CD14-positive monocyte (primary cell): ENCODE data around the gene TTC3. TPM values are rescaled to one million over a fixed set of nuclear protein-coding genes. Genes with fewer than 3 reads are reported as not detected.
A peak's percentile ranks its signal among the peaks of the same experiment; 100 is the strongest.

Experiments
- DNase-seq, 3 donors: peaks; one replicate each; pipeline ENCODE4 v3.0.0-alpha.2; 2011 to 2022
- H2AFZ ChIP-seq: 2 replicates; pipeline ENCODE4 v1.6.0; 2012; ENCODE audit warnings: mild to moderate bottlenecking, low read depth, low read length, inconsistent platforms; ENCODE audit not compliant: insufficient read depth, poor library complexity, severe bottlenecking
- H3K27ac ChIP-seq, 2 donors: 1 replicate in 1 of 2; 2 replicates in 1 of 2; pipeline ENCODE4 v1.5.1; 2012 to 2013; ENCODE audit warnings: low read length in 2 of 2, control low read depth in 1 of 2, inconsistent platforms in 1 of 2, low read depth in 1 of 2, mild to moderate bottlenecking in 1 of 2
- H3K27me3 ChIP-seq, 2 donors: one replicate each; pipeline versions ENCODE4 v1.6.0 to v1.6.1; 2011 to 2013; ENCODE audit warnings: low read length in 2 of 2; ENCODE audit not compliant: control insufficient read depth in 2 of 2, insufficient read depth in 2 of 2
- H3K36me3 ChIP-seq, 2 donors: replicated peaks in 1 of 2; 1 replicate in 1 of 2; 2 replicates in 1 of 2; pipeline versions ENCODE4 v1.5.1 to v1.6.1; 2012 to 2013; ENCODE audit warnings: low read length in 2 of 2, control low read depth in 1 of 2, inconsistent platforms in 1 of 2, mild to moderate bottlenecking in 1 of 2; ENCODE audit not compliant: insufficient read depth in 2 of 2, control insufficient read depth in 1 of 2
- H3K4me1 ChIP-seq, 2 donors: 1 replicate in 1 of 2; 2 replicates in 1 of 2; pipeline versions ENCODE4 v1.5.1 to v1.6.1; 2012 to 2013; ENCODE audit warnings: low read length in 2 of 2, control low read depth in 1 of 2, inconsistent platforms in 1 of 2, mild to moderate bottlenecking in 1 of 2, moderate library complexity in 1 of 2; ENCODE audit not compliant: insufficient read depth in 2 of 2, control insufficient read depth in 1 of 2
- H3K4me2 ChIP-seq: replicated peaks from 2 replicates; pipeline ENCODE3; 2012; ENCODE audit warnings: low read length, moderate library complexity, mild to moderate bottlenecking; ENCODE audit not compliant: poor library complexity, severe bottlenecking; ENCODE audit errors: extremely low read depth
- H3K4me3 ChIP-seq, 3 experiments: fragments of 200-600 bp in 1 of 3; sonication (generic) in 1 of 3; replicated peaks in 1 of 3; 1 replicate in 2 of 3; 2 replicates in 1 of 3; pipeline ENCODE4 v1.5.1; 2011 to 2013; ENCODE audit warnings: low read length in 3 of 3, mild to moderate bottlenecking in 3 of 3, control low read depth in 2 of 3, low read depth in 2 of 3, inconsistent platforms in 1 of 3, moderate library complexity in 1 of 3
- H3K79me2 ChIP-seq: 2 replicates; pipeline ENCODE4 v1.6.0; 2012; ENCODE audit warnings: mild to moderate bottlenecking, control low read depth, inconsistent platforms, low read length, moderate library complexity; ENCODE audit not compliant: insufficient read depth
- H3K9ac ChIP-seq: 2 replicates; pipeline ENCODE4 v1.6.0; 2017; ENCODE audit warnings: low read length, mild to moderate bottlenecking; ENCODE audit not compliant: insufficient read depth, poor library complexity, severe bottlenecking
- H3K9me3 ChIP-seq, 2 donors: replicated peaks in 1 of 2; 1 replicate in 1 of 2; 2 replicates in 1 of 2; pipeline versions ENCODE4 v1.5.1 to v1.6.1; 2012 to 2013; ENCODE audit warnings: low read length in 2 of 2, control low read depth in 1 of 2; ENCODE audit not compliant: control insufficient read depth in 1 of 2, insufficient read depth in 1 of 2
- H4K20me1 ChIP-seq: 2 replicates; pipeline ENCODE4 v1.6.0; 2012; ENCODE audit warnings: mild to moderate bottlenecking, low read length, control low read depth, moderate library complexity; ENCODE audit not compliant: insufficient read depth
- H3K27ac Mint-ChIP-seq, 7 donors: one replicate each; pipeline ENCODE4 v1.8.0; 2020; ENCODE audit warnings: mild to moderate bottlenecking in 7 of 7, mixed read lengths in 7 of 7, moderate library complexity in 6 of 7, inconsistent platforms in 2 of 7
- H3K27me3 Mint-ChIP-seq, 3 donors: one replicate each; pipeline ENCODE4 v1.8.0; 2021 to 2022; ENCODE audit warnings: low read depth in 3 of 3, mild to moderate bottlenecking in 3 of 3, mixed read lengths in 3 of 3, moderate library complexity in 3 of 3, inconsistent platforms in 1 of 3
- H3K36me3 Mint-ChIP-seq, 2 donors: one replicate each; pipeline ENCODE4 v1.8.0; 2020; ENCODE audit warnings: mixed read lengths in 2 of 2, inconsistent platforms in 1 of 2, mild to moderate bottlenecking in 1 of 2
- H3K4me1 Mint-ChIP-seq: one replicate; pipeline ENCODE4 v1.8.0; 2020; ENCODE audit warnings: mild to moderate bottlenecking, mixed read lengths
- H3K4me3 Mint-ChIP-seq, 2 donors: one replicate each; pipeline ENCODE4 v1.8.0; 2020; ENCODE audit warnings: mild to moderate bottlenecking in 2 of 2, mixed read lengths in 2 of 2, moderate library complexity in 1 of 2
- H3K9me3 Mint-ChIP-seq, 7 donors: one replicate each; pipeline ENCODE4 v1.8.0; 2020 to 2022; ENCODE audit warnings: mixed read lengths in 7 of 7, mild to moderate bottlenecking in 6 of 7, moderate library complexity in 6 of 7, inconsistent platforms in 2 of 7
- WGBS: methylation state at CpG from one replicate; pipeline ENCODE4 v1.1.5; 2013; ENCODE audit warnings: missing lambda C conversion rate; ENCODE audit not compliant: insufficient coverage; 5-methylcytosine and 5-hydroxymethylcytosine counted together
- intact Hi-C, 2 donors: fragments of 100-400 bp; cut with micrococcal nuclease; formaldehyde crosslinking; loops; one replicate each; pipeline versions ENCODE4 v1.15.0 to v1.15.1; 2023
- polyA plus RNA-seq, 3 donors: library from polyadenylated mRNA; depleted of rRNA in 1 of 3; unstranded in 2 of 3; stranded (reverse) in 1 of 3; fragments of 300-500 nt in 2 of 3; fragments of >200 nt in 1 of 3; fragmentation: Illumina TruSeq in 2 of 3; gene quantifications; 1 replicate in 2 of 3; 2 replicates in 1 of 3; pipeline ENCODE4 v1.2.3, GENCODE V29; 2012 to 2021
- TF ChIP-seq, protein P1 (sequence below): fragments of 200-600 bp; IDR thresholded peaks from one replicate; pipeline ENCODE4 v1.8.0; 2022; ENCODE audit warnings: antibody characterized with exemption, mild to moderate bottlenecking

TTC3 gene
- polyA plus RNA-seq, 3 donors = 9.6 to 35.4 (median 17.9) TPM

DNA sequence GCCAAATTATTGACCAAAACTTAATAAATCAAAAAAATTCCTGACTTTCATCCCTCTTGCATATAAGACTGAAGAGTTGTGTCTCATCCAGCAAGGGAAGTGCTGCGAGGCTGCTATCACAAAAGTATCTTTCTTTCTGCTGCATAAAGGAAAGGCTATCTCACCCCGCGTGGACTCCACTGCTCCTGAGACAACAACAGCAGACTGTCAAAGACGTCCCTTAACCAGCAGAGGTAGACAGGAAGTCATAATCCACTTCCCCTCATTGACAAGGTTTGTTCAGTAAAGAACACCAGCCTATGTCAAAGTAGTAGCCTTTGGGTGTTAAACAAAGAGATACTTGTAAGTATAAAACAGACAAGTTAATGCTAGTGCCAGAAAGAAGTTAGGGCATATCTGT is 164.7 kb downstream of the TTC3 start:
- H3K36me3 ChIP-seq = peaks cover 57 to 84% of the 10 kb centered on the region in 2 donors
- TF ChIP-seq, protein P1, sequence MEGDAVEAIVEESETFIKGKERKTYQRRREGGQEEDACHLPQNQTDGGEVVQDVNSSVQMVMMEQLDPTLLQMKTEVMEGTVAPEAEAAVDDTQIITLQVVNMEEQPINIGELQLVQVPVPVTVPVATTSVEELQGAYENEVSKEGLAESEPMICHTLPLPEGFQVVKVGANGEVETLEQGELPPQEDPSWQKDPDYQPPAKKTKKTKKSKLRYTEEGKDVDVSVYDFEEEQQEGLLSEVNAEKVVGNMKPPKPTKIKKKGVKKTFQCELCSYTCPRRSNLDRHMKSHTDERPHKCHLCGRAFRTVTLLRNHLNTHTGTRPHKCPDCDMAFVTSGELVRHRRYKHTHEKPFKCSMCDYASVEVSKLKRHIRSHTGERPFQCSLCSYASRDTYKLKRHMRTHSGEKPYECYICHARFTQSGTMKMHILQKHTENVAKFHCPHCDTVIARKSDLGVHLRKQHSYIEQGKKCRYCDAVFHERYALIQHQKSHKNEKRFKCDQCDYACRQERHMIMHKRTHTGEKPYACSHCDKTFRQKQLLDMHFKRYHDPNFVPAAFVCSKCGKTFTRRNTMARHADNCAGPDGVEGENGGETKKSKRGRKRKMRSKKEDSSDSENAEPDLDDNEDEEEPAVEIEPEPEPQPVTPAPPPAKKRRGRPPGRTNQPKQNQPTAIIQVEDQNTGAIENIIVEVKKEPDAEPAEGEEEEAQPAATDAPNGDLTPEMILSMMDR = no peak
- no peak for DNase-seq
- no CpG with 5 or more reads among the region's 4 CpGs for WGBS
- no peaks in the 10 kb centered on the region for H3K9me3 ChIP-seq
- no peaks in the 10 kb centered on the region for H3K9me3 Mint-ChIP-seq
- H3K4me1 Mint-ChIP-seq = no peaks in the 10 kb centered on the region
- peak overlapping the region in 2 of 7 donors; percentile 16 to 27 for H3K27ac Mint-ChIP-seq
- intact Hi-C loops = no loop called here
- no peak overlapping the region for H3K4me2 ChIP-seq
- no peak overlapping the region for H3K9ac ChIP-seq
- H3K79me2 ChIP-seq = peaks cover 32% of the 10 kb centered on the region
- no peak overlapping the region for H3K4me3 Mint-ChIP-seq
- H3K4me3 ChIP-seq = no peak overlapping the region
- peaks cover 53% of the 10 kb centered on the region for H4K20me1 ChIP-seq
- H2AFZ ChIP-seq = no peak overlapping the region
- H3K27ac ChIP-seq = no peak overlapping the region
- H3K27me3 ChIP-seq = no peaks in the 10 kb centered on the region
- H3K27me3 Mint-ChIP-seq = no peaks in the 10 kb centered on the region
- H3K4me1 ChIP-seq = no peaks in the 10 kb centered on the region
- peaks cover 64 to 82% of the 10 kb centered on the region in 2 donors for H3K36me3 Mint-ChIP-seq

DNA sequence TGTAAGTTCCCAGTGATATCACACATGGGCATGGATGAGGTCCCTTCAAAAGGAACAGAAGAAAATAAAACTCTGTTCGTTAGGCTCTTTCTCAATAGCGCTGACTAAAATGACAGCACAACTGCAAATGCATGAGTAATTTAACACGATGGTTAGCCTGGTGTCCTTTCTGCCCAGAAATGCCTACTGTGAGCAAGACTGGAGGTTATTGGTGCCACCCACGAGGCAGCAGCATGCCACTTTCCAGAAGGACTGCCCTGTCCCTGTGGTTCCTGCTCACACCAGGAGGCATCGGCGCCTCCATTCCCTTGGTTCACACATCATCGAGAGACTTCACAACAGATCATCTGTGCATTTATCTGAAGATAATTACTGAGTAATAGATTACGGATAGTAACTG is 167.9 kb downstream of the TTC3 start:
- Mint-ChIP-seq H3K9me3 (no peaks in the 10 kb centered on the region), H3K4me1 (peaks cover 16% of the 10 kb centered on the region), H3K36me3 (peaks cover 53 to 74% of the 10 kb centered on the region in 2 donors), H3K4me3 (no peak overlapping the region), H3K27me3 (no peaks in the 10 kb centered on the region), H3K27ac (no peak overlapping the region)
- intact Hi-C loops = loop anchor here in 1 of 2 donors (10.0 kb wide), 1 partner anchor 214 kb away; no protein-coding TSS in a partner anchor
- peaks cover 81% of the 10 kb centered on the region for H4K20me1 ChIP-seq
- no peak overlapping the region for H3K27ac ChIP-seq
- H3K27me3 ChIP-seq = no peaks in the 10 kb centered on the region
- H3K9me3 ChIP-seq = no peaks in the 10 kb centered on the region
- no peak overlapping the region for H3K4me3 ChIP-seq
- peaks cover 40 to 59% of the 10 kb centered on the region in 2 donors for H3K36me3 ChIP-seq
- DNase-seq = no peak
- no peak overlapping the region for H3K4me2 ChIP-seq
- no peaks in the 10 kb centered on the region for H3K4me1 ChIP-seq
- 91% methylated on average over 4 of the region's 8 CpGs for WGBS
- TF ChIP-seq, protein P1 = no peak
- H3K79me2 ChIP-seq = peaks cover 64% of the 10 kb centered on the region
- no peak overlapping the region for H2AFZ ChIP-seq
- no peak overlapping the region for H3K9ac ChIP-seq
